Vagina (tissue), 2 donors: ENCODE results near the gene SLC9A7.
"Not testable (repeated sequence)": the region's sequence is repeated elsewhere in the genome, so short reads cannot be mapped to it uniquely, and the experiment has no call there.

Experiments used
- POLR2A ChIP-seq, 2 donors: fragments of 450-650 bp; IDR thresholded peaks; one replicate each; pipeline ENCODE4 v1.6.1; 2017; ENCODE audit warnings: antibody characterized with exemption in 2 of 2, mild to moderate bottlenecking in 2 of 2, moderate library complexity in 2 of 2
- TF ChIP-seq, protein P1 (sequence below), 3 experiments: fragments of 450-650 bp in 2 of 3; fragments of 200-600 bp in 1 of 3; sonication (generic) in 1 of 3; IDR thresholded peaks; one replicate each; pipeline ENCODE4 v1.5.1; 2017 to 2019; ENCODE audit warnings: antibody characterized with exemption in 3 of 3, mild to moderate bottlenecking in 2 of 3, moderate library complexity in 2 of 3

DNA sequence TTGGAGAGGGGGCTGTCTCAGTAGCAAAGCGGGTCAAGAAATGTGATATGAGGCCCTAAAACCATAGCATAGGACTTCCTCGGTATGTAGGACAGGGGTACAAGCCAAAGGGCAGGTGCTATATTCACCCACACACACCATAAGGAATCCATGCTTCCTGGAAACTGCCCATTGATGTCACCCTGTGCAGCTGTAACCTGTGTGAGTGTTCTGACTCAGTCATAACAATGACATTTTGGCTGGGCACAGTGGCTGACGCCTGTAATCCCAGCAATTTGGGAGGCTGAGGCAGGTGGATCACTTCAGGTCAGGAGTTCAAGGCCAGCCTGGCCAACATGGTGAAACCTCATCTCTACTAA lies 35.4 kb downstream of the SLC9A7 start:
- TF ChIP-seq, protein P1, sequence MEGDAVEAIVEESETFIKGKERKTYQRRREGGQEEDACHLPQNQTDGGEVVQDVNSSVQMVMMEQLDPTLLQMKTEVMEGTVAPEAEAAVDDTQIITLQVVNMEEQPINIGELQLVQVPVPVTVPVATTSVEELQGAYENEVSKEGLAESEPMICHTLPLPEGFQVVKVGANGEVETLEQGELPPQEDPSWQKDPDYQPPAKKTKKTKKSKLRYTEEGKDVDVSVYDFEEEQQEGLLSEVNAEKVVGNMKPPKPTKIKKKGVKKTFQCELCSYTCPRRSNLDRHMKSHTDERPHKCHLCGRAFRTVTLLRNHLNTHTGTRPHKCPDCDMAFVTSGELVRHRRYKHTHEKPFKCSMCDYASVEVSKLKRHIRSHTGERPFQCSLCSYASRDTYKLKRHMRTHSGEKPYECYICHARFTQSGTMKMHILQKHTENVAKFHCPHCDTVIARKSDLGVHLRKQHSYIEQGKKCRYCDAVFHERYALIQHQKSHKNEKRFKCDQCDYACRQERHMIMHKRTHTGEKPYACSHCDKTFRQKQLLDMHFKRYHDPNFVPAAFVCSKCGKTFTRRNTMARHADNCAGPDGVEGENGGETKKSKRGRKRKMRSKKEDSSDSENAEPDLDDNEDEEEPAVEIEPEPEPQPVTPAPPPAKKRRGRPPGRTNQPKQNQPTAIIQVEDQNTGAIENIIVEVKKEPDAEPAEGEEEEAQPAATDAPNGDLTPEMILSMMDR (IDR thresholded peaks at IDR 0.05): not testable (repeated sequence)
- TF ChIP-seq POLR2A (IDR thresholded peaks at IDR 0.05): not testable (repeated sequence)
